Stimulated activated CD8-positive, alpha-beta memory T cell treated with anti-CD3 and anti-CD28 coated beads, Interleukin-15, amount 100 ng/mL, for 24 hours (primary cell): ENCODE data around the gene SREBF1.

Source experiments
- DNase-seq: peaks from one replicate; pipeline ENCODE4 v3.0.0-alpha.2; 2020; ENCODE audit warnings: low read depth

SREBF1 gene

GRCh38 chr17:17836818-17837379 lies at the start of gene SREBF1:
Gene SREBF1 (minus strand): TSS chr17:17836986. CDS start chr17:17836817, 169 bp downstream.
- DNase-seq, result no peak

- DNase-seq, result no peak
Observed at GRCh38 chr17:17886226-17886625, 49.4 kb upstream of the SREBF1 start.

- DNase-seq, result no peak
Observed at GRCh38 chr17:17884391-17885357, 47.9 kb upstream of the SREBF1 start.

- no peak for DNase-seq
Observed at GRCh38 chr17:17883801-17884200, 47.0 kb upstream of the SREBF1 start.

- DNase-seq, result no peak
Observed at GRCh38 chr17:17882082-17882581, 45.3 kb upstream of the SREBF1 start.

- DNase-seq, result no peak
Observed at GRCh38 chr17:17880577-17881196, 43.9 kb upstream of the SREBF1 start.

- no peak for DNase-seq
Observed at GRCh38 chr17:17877529-17878358, 41.0 kb upstream of the SREBF1 start.

- DNase-seq, result no peak
Observed at GRCh38 chr17:17876959-17877528, 40.3 kb upstream of the SREBF1 start.

- no peak for DNase-seq
Observed at GRCh38 chr17:17874478-17874877, 37.7 kb upstream of the SREBF1 start.

- DNase-seq, result no peak
Observed at GRCh38 chr17:17873450-17873991, 36.7 kb upstream of the SREBF1 start.

- DNase-seq, result no peak
Observed at GRCh38 chr17:17872547-17873345, 36.0 kb upstream of the SREBF1 start.

- DNase-seq, result no peak
Observed at GRCh38 chr17:17871913-17872312, 35.1 kb upstream of the SREBF1 start.

- no peak for DNase-seq
Observed at GRCh38 chr17:17870247-17870646, 33.5 kb upstream of the SREBF1 start.

GRCh38 chr17:17868641-17869522 lies 32.1 kb upstream of the SREBF1 start:
- DNase-seq, result no peak

- DNase-seq, result no peak
Observed at GRCh38 chr17:17866897-17867296, 30.1 kb upstream of the SREBF1 start.

GRCh38 chr17:17866425-17866824 lies 29.6 kb upstream of the SREBF1 start:
- DNase-seq, result no peak

GRCh38 chr17:17865035-17865434 lies 28.2 kb upstream of the SREBF1 start:
- DNase-seq, result no peak

GRCh38 chr17:17860766-17861107 lies 24.0 kb upstream of the SREBF1 start:
- no peak for DNase-seq
